ENCODE results near the gene TNFRSF19. TPM values are rescaled to one million over a fixed set of nuclear protein-coding genes. Genes with fewer than 3 reads are reported as not detected.

The TNFRSF19 gene
- total RNA-seq, 4 donors from 2014 or later, result 0.51 to 1.5 (median 1.0) TPM

GRCh38 chr13:23599083-23599925, 29.1 kb downstream of the TNFRSF19 start:
- H3K4me3 ChIP-seq, result no peak overlapping the region
- no peaks in the 10 kb centered on the region for H3K27me3 ChIP-seq
- intact Hi-C loops (cut with DNase I; ENCODE audit: low total_unique reads), result no loop called here
- ATAC-seq, result no peak
- in situ Hi-C loops (cut with MboI; ENCODE audit: low sequenced_read_pairs in 4 of 4), result loop anchor here in 2 of 4 donors (25.0 kb wide), 2 partner anchors 263 to 288 kb away; partner anchors contain the start of genes C1QTNF9B (in 1 of the 2) and MIPEP (in 1 of the 2)
- no peaks in the 10 kb centered on the region for H3K4me1 ChIP-seq
- no peak for TF ChIP-seq CTCF (IDR thresholded peaks at IDR 0.05 in 4 of 5, conservative IDR thresholded peaks at IDR 0.05 in 1 of 5)
- TF ChIP-seq POLR2A (IDR thresholded peaks at IDR 0.05), result no peak
- no peaks in the 10 kb centered on the region for H3K9me3 ChIP-seq
- no peak for DNase-seq
- no peaks in the 10 kb centered on the region for H3K36me3 ChIP-seq
- H3K27ac ChIP-seq, result no peak overlapping the region

- intact Hi-C loops (cut with DNase I; ENCODE audit: low total_unique reads), result no loop called here
- no peaks in the 10 kb centered on the region for H3K4me1 ChIP-seq
- in situ Hi-C loops (cut with MboI; ENCODE audit: low sequenced_read_pairs in 4 of 4), result no loop called here
- ATAC-seq, result no peak
- no peaks in the 10 kb centered on the region for H3K27me3 ChIP-seq
- no peaks in the 10 kb centered on the region for H3K36me3 ChIP-seq
- TF ChIP-seq POLR2A (IDR thresholded peaks at IDR 0.05) (no peak), CTCF (IDR thresholded peaks at IDR 0.05 in 4 of 5, conservative IDR thresholded peaks at IDR 0.05 in 1 of 5) (no peak)
- no peak overlapping the region for H3K27ac ChIP-seq
- no peak for DNase-seq
- H3K4me3 ChIP-seq, result no peak overlapping the region
- no peaks in the 10 kb centered on the region for H3K9me3 ChIP-seq
Measured at GRCh38 chr13:23600100-23600499, 29.9 kb downstream of the TNFRSF19 start.

GRCh38 chr13:23600534-23600933, 30.3 kb downstream of the TNFRSF19 start:
- DNase-seq (no peak), ATAC-seq (no peak)
- TF ChIP-seq CTCF (IDR thresholded peaks at IDR 0.05 in 4 of 5, conservative IDR thresholded peaks at IDR 0.05 in 1 of 5), result no peak
- no peak for TF ChIP-seq POLR2A (IDR thresholded peaks at IDR 0.05)
- H3K9me3 ChIP-seq, result no peaks in the 10 kb centered on the region
- no peaks in the 10 kb centered on the region for H3K36me3 ChIP-seq
- intact Hi-C loops (cut with DNase I; ENCODE audit: low total_unique reads) (no loop called here), in situ Hi-C loops (cut with MboI; ENCODE audit: low sequenced_read_pairs in 4 of 4) (no loop called here)
- H3K4me3 ChIP-seq, result no peak overlapping the region
- no peaks in the 10 kb centered on the region for H3K4me1 ChIP-seq
- no peak overlapping the region for H3K27ac ChIP-seq
- H3K27me3 ChIP-seq, result no peaks in the 10 kb centered on the region

GRCh38 chr13:23605831-23606230, 35.6 kb downstream of the TNFRSF19 start:
- Histone ChIP-seq H3K27me3 (no peaks in the 10 kb centered on the region), H3K36me3 (no peaks in the 10 kb centered on the region), H3K27ac (no peak overlapping the region), H3K4me1 (peaks cover 4 to 10% of the 10 kb centered on the region in 2 donors), H3K9me3 (no peaks in the 10 kb centered on the region), H3K4me3 (no peak overlapping the region)
- no peak for ATAC-seq
- in situ Hi-C loops (cut with MboI; ENCODE audit: low sequenced_read_pairs in 4 of 4) (no loop called here), intact Hi-C loops (cut with DNase I; ENCODE audit: low total_unique reads) (no loop called here)
- TF ChIP-seq POLR2A (IDR thresholded peaks at IDR 0.05), result no peak
- no peak for TF ChIP-seq CTCF (IDR thresholded peaks at IDR 0.05 in 4 of 5, conservative IDR thresholded peaks at IDR 0.05 in 1 of 5)
- no peak for DNase-seq
